ENCODE results near the gene TMCC3.

DNA sequence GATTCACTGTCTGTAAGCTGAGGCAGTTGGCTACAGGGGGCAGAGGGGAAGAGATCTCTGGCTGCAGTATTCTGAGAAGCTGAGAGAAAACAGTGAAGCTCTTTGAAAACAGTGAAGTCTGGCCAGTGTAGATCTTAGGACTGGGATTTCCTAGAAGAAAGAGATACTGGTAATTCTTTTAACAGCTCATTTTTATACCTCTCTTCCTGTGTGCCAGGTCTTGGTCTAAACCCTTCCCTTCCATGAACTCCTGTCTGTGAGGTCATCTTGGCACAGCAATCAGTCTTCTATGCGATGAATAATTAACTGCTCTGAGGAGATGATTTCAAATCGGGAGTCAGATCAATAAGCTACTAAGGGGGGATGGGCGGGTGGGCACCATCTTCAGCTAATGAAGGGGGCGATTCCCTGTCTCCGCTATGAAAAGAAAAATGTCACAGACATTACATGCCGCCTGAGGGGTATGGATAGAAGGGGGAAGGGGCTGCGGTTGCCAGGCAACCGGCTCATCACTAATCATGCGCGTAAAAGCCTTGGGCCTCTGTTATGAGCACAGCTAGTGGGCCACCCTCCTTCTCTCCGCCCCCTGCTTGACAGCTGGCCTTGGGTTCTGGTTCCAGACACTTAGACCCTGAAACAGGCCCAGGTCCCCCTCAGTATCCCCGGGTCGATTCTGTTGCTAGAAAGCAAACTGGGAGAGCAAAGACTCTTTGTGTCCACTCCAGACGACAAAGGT lies 115.4 kb downstream of the TMCC3 start:
- TF ChIP-seq, protein P1, sequence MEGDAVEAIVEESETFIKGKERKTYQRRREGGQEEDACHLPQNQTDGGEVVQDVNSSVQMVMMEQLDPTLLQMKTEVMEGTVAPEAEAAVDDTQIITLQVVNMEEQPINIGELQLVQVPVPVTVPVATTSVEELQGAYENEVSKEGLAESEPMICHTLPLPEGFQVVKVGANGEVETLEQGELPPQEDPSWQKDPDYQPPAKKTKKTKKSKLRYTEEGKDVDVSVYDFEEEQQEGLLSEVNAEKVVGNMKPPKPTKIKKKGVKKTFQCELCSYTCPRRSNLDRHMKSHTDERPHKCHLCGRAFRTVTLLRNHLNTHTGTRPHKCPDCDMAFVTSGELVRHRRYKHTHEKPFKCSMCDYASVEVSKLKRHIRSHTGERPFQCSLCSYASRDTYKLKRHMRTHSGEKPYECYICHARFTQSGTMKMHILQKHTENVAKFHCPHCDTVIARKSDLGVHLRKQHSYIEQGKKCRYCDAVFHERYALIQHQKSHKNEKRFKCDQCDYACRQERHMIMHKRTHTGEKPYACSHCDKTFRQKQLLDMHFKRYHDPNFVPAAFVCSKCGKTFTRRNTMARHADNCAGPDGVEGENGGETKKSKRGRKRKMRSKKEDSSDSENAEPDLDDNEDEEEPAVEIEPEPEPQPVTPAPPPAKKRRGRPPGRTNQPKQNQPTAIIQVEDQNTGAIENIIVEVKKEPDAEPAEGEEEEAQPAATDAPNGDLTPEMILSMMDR (IDR thresholded peaks at IDR 0.05), result no peak
- no peak for TF ChIP-seq POLR2A (IDR thresholded peaks at IDR 0.05)

Measured in uterus (tissue), 2 donors.